Measurements from ENCODE around the gene NEK9. TPM values are rescaled to one million over a fixed set of nuclear protein-coding genes. Genes with fewer than 3 reads are reported as not detected.
A peak's percentile ranks its signal among the peaks of the same experiment; 100 is the strongest.

Gene NEK9
- total and polyA plus RNA-seq, 8 donors: 12.5 to 225 (median 30.4) TPM

DNA sequence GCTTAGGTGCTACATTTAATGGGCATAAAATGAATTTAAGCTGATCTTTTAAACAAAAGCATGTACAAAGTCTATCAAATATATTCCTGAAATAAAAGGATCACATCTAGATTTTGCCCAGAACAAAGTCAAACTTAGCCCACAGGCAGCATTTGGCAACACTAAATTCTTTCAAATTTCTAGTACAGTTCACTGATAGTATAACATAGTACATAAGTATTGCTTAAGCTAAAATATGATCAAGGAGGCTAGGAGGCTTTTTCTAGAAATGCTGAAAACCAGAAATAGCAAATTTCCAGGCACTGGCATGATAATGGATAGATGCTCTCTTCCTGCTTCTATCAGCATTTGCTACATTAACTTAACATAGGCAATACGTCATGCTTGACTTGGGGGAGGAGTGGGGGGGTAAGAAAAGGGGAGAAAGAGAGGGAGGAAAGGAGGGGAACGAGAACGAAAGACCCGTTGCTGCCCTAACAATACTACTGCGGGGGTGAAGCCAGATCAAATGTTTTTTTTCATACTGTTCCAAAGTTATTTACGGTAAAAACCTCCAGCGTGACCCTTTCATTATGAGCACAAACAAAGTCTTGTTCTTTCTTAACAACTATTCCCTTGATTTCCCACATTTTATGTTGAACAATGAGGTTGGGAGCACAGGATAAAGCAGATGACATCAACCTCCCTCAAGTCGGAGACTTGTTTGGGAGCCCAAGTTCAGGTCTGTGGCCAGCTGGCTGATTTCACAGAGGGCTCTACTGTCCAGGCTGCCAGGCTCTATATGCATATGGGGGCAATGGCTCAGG, 38.9 kb upstream of the NEK9 start:
- Histone ChIP-seq H3K36me3 (peaks cover 0 to 5% (median under 1%) of the 10 kb centered on the region in 4 donors), H3K9me3 (no peaks in the 10 kb centered on the region), H3K4me3 (no peak overlapping the region), H3K4me1 (peaks cover 21 to 84% (median 54%) of the 10 kb centered on the region in 4 donors), H3K27me3 (no peaks in the 10 kb centered on the region), H3K27ac (peak overlapping the region in 3 of 5 donors; percentile 29 to 32 (median 31))
- TF ChIP-seq POLR2AphosphoS5 (IDR thresholded peaks at IDR 0.05) (no peak), POLR2A (IDR thresholded peaks at IDR 0.05) (no peak), EP300 (IDR thresholded peaks at IDR 0.05) (no peak)
- TF ChIP-seq, protein P1, sequence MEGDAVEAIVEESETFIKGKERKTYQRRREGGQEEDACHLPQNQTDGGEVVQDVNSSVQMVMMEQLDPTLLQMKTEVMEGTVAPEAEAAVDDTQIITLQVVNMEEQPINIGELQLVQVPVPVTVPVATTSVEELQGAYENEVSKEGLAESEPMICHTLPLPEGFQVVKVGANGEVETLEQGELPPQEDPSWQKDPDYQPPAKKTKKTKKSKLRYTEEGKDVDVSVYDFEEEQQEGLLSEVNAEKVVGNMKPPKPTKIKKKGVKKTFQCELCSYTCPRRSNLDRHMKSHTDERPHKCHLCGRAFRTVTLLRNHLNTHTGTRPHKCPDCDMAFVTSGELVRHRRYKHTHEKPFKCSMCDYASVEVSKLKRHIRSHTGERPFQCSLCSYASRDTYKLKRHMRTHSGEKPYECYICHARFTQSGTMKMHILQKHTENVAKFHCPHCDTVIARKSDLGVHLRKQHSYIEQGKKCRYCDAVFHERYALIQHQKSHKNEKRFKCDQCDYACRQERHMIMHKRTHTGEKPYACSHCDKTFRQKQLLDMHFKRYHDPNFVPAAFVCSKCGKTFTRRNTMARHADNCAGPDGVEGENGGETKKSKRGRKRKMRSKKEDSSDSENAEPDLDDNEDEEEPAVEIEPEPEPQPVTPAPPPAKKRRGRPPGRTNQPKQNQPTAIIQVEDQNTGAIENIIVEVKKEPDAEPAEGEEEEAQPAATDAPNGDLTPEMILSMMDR (IDR thresholded peaks at IDR 0.05): no peak
- intact Hi-C loops (cut with DNase I; ENCODE audit: low total_unique reads): no loop called here
- DNase-seq: peak in 1 of 2 donors; percentile 49
- 29 to 55% (median 38%) methylated on average over 8 of the region's 8 CpGs for WGBS, 5 donors

DNA sequence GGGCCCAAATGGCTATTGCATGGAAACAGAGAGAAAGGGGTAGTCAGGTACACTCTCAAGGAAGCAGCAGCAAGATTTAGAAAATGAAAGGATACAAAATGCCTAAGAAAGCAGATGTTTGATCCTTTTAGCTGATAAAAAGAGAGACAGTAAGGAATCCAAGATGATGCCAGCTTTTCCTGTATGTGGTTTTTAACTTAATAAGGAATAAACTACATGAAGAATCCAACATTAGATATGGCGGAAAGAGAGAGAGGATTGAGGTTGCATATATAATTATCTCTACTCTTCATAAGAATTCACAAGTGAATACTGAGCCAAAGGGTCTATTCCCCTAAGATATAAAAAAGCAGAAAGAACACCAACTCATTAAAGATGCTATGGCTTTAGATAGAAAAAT, 38.0 kb upstream of the NEK9 start:
- H3K4me3 ChIP-seq: no peak overlapping the region
- H3K27me3 ChIP-seq: no peaks in the 10 kb centered on the region
- no peak for TF ChIP-seq POLR2AphosphoS5 (IDR thresholded peaks at IDR 0.05)
- TF ChIP-seq POLR2A (IDR thresholded peaks at IDR 0.05): no peak
- TF ChIP-seq EP300 (IDR thresholded peaks at IDR 0.05): no peak
- TF ChIP-seq, protein P1 (IDR thresholded peaks at IDR 0.05): no peak
- H3K27ac ChIP-seq: no peak overlapping the region
- DNase-seq: no peak
- H3K9me3 ChIP-seq: no peaks in the 10 kb centered on the region
- intact Hi-C loops (cut with DNase I; ENCODE audit: low total_unique reads): no loop called here
- H3K4me1 ChIP-seq: peaks cover 21 to 84% (median 55%) of the 10 kb centered on the region in 4 donors
- H3K36me3 ChIP-seq: peaks cover 0 to 5% (median 2%) of the 10 kb centered on the region in 4 donors
- WGBS, 5 donors: 61 to 96% (median 95%) methylated on average over 1 of the region's 1 CpG

DNA sequence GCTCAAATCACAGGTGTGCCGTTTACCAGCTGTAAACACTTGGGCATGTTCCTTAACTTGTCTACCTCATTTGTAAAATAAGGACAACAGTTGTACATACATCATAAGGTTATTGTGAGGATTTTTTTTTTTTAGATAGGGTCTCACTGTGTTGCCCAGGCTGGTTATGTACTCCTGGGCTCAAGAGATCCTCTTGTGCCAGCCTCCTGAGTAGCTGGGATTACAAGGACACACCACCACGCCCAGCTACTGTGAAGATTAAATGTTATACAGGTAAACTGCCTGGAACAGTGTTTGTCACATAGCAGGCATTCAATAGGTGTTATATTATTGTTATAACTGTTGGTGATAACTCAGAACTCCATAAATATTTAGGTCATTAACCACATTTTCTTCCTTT, 36.8 kb upstream of the NEK9 start:
- intact Hi-C loops (cut with DNase I; ENCODE audit: low total_unique reads): no loop called here
- Histone ChIP-seq H3K27me3 (no peaks in the 10 kb centered on the region), H3K4me1 (peaks cover 21 to 84% (median 51%) of the 10 kb centered on the region in 4 donors), H3K36me3 (peaks cover 0 to 5% (median 2%) of the 10 kb centered on the region in 4 donors), H3K4me3 (no peak overlapping the region), H3K9me3 (no peaks in the 10 kb centered on the region), H3K27ac (no peak overlapping the region)
- 76 to 85% (median 84%) methylated on average over 2 of the region's 2 CpGs for WGBS, 5 donors
- TF ChIP-seq POLR2AphosphoS5 (IDR thresholded peaks at IDR 0.05): no peak
- TF ChIP-seq POLR2A (IDR thresholded peaks at IDR 0.05): no peak
- TF ChIP-seq, protein P1 (IDR thresholded peaks at IDR 0.05): no peak
- TF ChIP-seq EP300 (IDR thresholded peaks at IDR 0.05): no peak
- no peak for DNase-seq

DNA sequence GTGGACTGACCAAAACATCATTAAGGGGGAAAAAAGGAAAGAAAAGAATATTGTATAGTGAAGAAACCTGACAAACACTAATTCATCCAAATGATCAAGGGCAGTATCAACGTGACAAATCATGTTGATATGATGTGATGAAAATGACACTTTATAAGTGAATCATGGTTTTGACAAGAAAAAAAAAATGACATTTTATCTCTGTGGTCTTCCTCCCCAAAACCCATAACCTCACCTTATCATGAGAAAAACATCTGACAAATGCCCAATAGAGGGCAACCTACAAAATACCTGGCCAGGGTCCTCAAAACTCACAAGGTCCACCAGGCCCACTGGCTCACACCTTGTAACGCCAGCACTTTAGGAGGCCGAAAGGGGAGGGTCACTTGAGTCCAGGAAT, 35.8 kb upstream of the NEK9 start:
- no peak for DNase-seq
- Histone ChIP-seq H3K4me3 (no peak overlapping the region), H3K27ac (no peak overlapping the region), H3K36me3 (peaks cover 0 to 5% (median 2%) of the 10 kb centered on the region in 4 donors), H3K27me3 (no peaks in the 10 kb centered on the region), H3K4me1 (peaks cover 14 to 84% (median 45%) of the 10 kb centered on the region in 4 donors), H3K9me3 (no peaks in the 10 kb centered on the region)
- intact Hi-C loops (cut with DNase I; ENCODE audit: low total_unique reads): no loop called here
- WGBS, 5 donors: 67 to 80% (median 75%) methylated on average over 3 of the region's 3 CpGs
- TF ChIP-seq POLR2A (IDR thresholded peaks at IDR 0.05): no peak
- no peak for TF ChIP-seq POLR2AphosphoS5 (IDR thresholded peaks at IDR 0.05)
- TF ChIP-seq, protein P1 (IDR thresholded peaks at IDR 0.05): no peak
